Testis (tissue), 2 donors: ENCODE data around the gene TBCD.

Source experiments
- POLR2A ChIP-seq: fragments of 450-650 bp; IDR thresholded peaks from one replicate; pipeline ENCODE4 v1.6.1; 2017; ENCODE audit warnings: antibody characterized with exemption, mild to moderate bottlenecking, moderate library complexity
- TF ChIP-seq, protein P1 (sequence below), 3 experiments: fragments of 450-650 bp in 2 of 3; fragments of 200-600 bp in 1 of 3; sonication (generic) in 1 of 3; IDR thresholded peaks; one replicate each; pipeline ENCODE4 v1.5.1; 2016 to 2019; ENCODE audit warnings: antibody characterized with exemption in 3 of 3, mild to moderate bottlenecking in 2 of 3, moderate library complexity in 1 of 3

DNA sequence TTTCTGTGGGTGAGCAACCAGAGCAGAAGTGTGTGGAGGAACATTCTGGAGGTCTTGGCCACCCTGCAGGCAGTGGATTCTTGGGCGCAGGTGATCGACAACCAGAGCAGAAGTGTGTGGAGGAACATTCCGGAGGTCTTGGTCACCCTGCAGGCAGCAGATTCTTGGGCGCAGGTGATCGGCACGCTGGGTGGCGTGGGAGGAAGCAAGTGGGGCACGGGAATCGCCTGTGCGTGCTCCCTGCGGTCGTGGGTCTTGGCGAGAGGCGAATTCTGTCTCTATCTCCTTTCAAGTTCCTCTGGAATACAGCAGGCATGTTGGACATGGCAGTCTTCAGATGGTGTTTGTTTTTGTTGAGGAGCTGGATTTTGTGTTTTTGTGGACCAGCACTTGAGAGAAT is 118.7 kb downstream of the TBCD start:
- TF ChIP-seq, protein P1, sequence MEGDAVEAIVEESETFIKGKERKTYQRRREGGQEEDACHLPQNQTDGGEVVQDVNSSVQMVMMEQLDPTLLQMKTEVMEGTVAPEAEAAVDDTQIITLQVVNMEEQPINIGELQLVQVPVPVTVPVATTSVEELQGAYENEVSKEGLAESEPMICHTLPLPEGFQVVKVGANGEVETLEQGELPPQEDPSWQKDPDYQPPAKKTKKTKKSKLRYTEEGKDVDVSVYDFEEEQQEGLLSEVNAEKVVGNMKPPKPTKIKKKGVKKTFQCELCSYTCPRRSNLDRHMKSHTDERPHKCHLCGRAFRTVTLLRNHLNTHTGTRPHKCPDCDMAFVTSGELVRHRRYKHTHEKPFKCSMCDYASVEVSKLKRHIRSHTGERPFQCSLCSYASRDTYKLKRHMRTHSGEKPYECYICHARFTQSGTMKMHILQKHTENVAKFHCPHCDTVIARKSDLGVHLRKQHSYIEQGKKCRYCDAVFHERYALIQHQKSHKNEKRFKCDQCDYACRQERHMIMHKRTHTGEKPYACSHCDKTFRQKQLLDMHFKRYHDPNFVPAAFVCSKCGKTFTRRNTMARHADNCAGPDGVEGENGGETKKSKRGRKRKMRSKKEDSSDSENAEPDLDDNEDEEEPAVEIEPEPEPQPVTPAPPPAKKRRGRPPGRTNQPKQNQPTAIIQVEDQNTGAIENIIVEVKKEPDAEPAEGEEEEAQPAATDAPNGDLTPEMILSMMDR (IDR thresholded peaks at IDR 0.05) = no peak
- no peak for TF ChIP-seq POLR2A
